ENCODE results near the gene PARM1.

DNA sequence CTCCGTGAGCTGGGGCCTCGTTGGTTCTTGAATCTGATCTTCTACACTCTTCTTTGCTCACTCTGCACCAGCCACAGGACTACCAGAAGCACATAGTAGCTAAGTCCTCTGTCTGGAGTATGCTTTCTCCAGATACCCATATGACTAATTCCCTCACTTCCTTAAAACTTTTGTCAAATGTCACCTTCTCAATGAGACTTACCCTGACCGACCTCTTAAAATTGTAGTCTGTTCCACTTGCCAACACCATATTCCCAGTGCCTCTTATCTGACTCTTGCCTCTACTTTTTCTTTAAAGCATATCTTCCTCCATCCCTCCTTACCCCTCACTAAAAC, 10.0 kb downstream of the PARM1 start:
- TF ChIP-seq, protein P1, sequence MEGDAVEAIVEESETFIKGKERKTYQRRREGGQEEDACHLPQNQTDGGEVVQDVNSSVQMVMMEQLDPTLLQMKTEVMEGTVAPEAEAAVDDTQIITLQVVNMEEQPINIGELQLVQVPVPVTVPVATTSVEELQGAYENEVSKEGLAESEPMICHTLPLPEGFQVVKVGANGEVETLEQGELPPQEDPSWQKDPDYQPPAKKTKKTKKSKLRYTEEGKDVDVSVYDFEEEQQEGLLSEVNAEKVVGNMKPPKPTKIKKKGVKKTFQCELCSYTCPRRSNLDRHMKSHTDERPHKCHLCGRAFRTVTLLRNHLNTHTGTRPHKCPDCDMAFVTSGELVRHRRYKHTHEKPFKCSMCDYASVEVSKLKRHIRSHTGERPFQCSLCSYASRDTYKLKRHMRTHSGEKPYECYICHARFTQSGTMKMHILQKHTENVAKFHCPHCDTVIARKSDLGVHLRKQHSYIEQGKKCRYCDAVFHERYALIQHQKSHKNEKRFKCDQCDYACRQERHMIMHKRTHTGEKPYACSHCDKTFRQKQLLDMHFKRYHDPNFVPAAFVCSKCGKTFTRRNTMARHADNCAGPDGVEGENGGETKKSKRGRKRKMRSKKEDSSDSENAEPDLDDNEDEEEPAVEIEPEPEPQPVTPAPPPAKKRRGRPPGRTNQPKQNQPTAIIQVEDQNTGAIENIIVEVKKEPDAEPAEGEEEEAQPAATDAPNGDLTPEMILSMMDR (IDR thresholded peaks at IDR 0.05) = no peak
- TF ChIP-seq POLR2A (IDR thresholded peaks at IDR 0.05) = no peak

Measured in adrenal gland (tissue), 5 donors.